Embryonic facial prominence (tissue), 1 donor: ENCODE results near the gene PGBD2.
"Not testable (repeated sequence)": the region's sequence is repeated elsewhere in the genome, so short reads cannot be mapped to it uniquely, and the experiment has no call there.

Source experiments
- DNase-seq: peaks from one replicate; pipeline ENCODE4 v3.0.0-alpha.2; 2016; ENCODE audit errors: extremely low spot score

Gene PGBD2

GRCh38 chr1:248925859-248926258 lies 19.8 kb downstream of the PGBD2 start:
- not testable (repeated sequence) for DNase-seq

- no peak for DNase-seq
Observed at GRCh38 chr1:248926401-248927182, 20.6 kb downstream of the PGBD2 start.

GRCh38 chr1:248927283-248927682 lies 21.2 kb downstream of the PGBD2 start:
- not testable (repeated sequence) for DNase-seq

- DNase-seq: not testable (repeated sequence)
Observed at GRCh38 chr1:248928122-248928521, 22.1 kb downstream of the PGBD2 start.

GRCh38 chr1:248930037-248930436 lies 24.0 kb downstream of the PGBD2 start:
- not testable (repeated sequence) for DNase-seq

- not testable (repeated sequence) for DNase-seq
Observed at GRCh38 chr1:248938173-248938809, 32.3 kb downstream of the PGBD2 start.

GRCh38 chr1:248944134-248944999 lies 38.3 kb downstream of the PGBD2 start:
- not testable (repeated sequence) for DNase-seq

GRCh38 chr1:248945000-248945423 lies 39.0 kb downstream of the PGBD2 start:
- not testable (repeated sequence) for DNase-seq

GRCh38 chr1:248945453-248945852 lies 39.4 kb downstream of the PGBD2 start:
- DNase-seq: not testable (repeated sequence)

- DNase-seq: not testable (repeated sequence)
Observed at GRCh38 chr1:248945856-248946416, 39.9 kb downstream of the PGBD2 start.
